ENCODE results near the gene FOXP1.

GRCh38 chr3:71345429-71346040, 238.0 kb downstream of the FOXP1 start:
- no peak for TF ChIP-seq EZH2phosphoT487 (IDR thresholded peaks at IDR 0.05)
- TF ChIP-seq CTCF (IDR thresholded peaks at IDR 0.05), result no peak
- TF ChIP-seq EZH2 (IDR thresholded peaks at IDR 0.05), result no peak

Measured in neural progenitor cell (in vitro differentiated cells).